BLaER1 (cell line): ENCODE data around the gene ZNF202.

Experiments
- H3K27ac ChIP-seq: shearing (Covaris generic); formaldehyde crosslinking; 2 replicates; pipeline ENCODE4 v1.8.1; 2022
- H3K27me3 ChIP-seq: shearing (Covaris generic); formaldehyde crosslinking; 2 replicates; pipeline ENCODE4 v1.8.1; 2022
- H3K36me3 ChIP-seq: shearing (Covaris generic); formaldehyde crosslinking; 2 replicates; pipeline ENCODE4 v1.8.1; 2022
- H3K4me1 ChIP-seq: shearing (Covaris generic); formaldehyde crosslinking; 2 replicates; pipeline ENCODE4 v1.8.1; 2022
- H3K4me2 ChIP-seq: shearing (Covaris generic); formaldehyde crosslinking; 2 replicates; pipeline ENCODE4 v1.8.1; 2022
- H3K4me3 ChIP-seq: shearing (Covaris generic); formaldehyde crosslinking; 2 replicates; pipeline ENCODE4 v1.8.1; 2022
- H3K9ac ChIP-seq: shearing (Covaris generic); formaldehyde crosslinking; 2 replicates; pipeline ENCODE4 v1.8.1; 2022
- H3K9me3 ChIP-seq: shearing (Covaris generic); formaldehyde crosslinking; 2 replicates; pipeline ENCODE4 v1.8.1; 2022
- H4K20me1 ChIP-seq: shearing (Covaris generic); formaldehyde crosslinking; 2 replicates; pipeline ENCODE4 v1.8.1; 2022
- Cebpa-rat ChIP-seq: shearing (Covaris generic); IDR thresholded peaks from 2 replicates; pipeline ENCODE4 v1.8.1; 2022

Gene ZNF202

GRCh38 chr11:123692961-123693360, 48.5 kb downstream of the ZNF202 start:
- no peak for TF ChIP-seq Cebpa-rat
- Histone ChIP-seq H3K36me3 (no peaks in the 10 kb centered on the region), H3K4me3 (no peak overlapping the region), H3K4me1 (peaks cover 16% of the 10 kb centered on the region), H3K27ac (no peak overlapping the region), H4K20me1 (no peaks in the 10 kb centered on the region), H3K9ac (no peak overlapping the region), H3K27me3 (no peaks in the 10 kb centered on the region), H3K9me3 (no peaks in the 10 kb centered on the region), H3K4me2 (no peak overlapping the region)

DNA sequence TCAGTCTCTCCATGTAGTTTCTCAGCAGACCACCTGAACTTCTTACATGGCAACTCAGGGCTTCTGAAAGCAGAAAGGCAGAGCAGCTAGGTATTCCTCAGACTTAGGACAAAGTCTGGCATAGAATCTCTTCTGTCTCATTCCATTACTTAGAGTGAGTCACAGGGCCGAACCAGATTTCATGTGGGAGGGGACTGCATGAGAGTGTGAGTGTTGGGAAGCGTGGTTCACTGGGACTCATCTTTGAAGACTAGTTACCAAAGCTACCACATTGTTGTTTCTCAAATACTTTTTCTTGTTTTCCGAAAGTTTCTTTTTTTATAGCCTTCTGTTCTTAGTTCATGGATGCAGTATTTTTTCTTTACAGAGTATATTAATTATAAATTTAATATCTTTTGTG, 51.0 kb downstream of the ZNF202 start:
- Histone ChIP-seq H3K27ac (no peak overlapping the region), H3K9ac (no peak overlapping the region), H4K20me1 (no peaks in the 10 kb centered on the region), H3K27me3 (no peaks in the 10 kb centered on the region), H3K4me1 (peaks cover 14% of the 10 kb centered on the region), H3K9me3 (no peaks in the 10 kb centered on the region), H3K36me3 (no peaks in the 10 kb centered on the region), H3K4me2 (no peak overlapping the region), H3K4me3 (no peak overlapping the region)
- no peak for TF ChIP-seq Cebpa-rat

- H3K4me3 ChIP-seq = no peak overlapping the region
Observed at GRCh38 chr11:123684601-123685000, 56.9 kb downstream of the ZNF202 start.

DNA sequence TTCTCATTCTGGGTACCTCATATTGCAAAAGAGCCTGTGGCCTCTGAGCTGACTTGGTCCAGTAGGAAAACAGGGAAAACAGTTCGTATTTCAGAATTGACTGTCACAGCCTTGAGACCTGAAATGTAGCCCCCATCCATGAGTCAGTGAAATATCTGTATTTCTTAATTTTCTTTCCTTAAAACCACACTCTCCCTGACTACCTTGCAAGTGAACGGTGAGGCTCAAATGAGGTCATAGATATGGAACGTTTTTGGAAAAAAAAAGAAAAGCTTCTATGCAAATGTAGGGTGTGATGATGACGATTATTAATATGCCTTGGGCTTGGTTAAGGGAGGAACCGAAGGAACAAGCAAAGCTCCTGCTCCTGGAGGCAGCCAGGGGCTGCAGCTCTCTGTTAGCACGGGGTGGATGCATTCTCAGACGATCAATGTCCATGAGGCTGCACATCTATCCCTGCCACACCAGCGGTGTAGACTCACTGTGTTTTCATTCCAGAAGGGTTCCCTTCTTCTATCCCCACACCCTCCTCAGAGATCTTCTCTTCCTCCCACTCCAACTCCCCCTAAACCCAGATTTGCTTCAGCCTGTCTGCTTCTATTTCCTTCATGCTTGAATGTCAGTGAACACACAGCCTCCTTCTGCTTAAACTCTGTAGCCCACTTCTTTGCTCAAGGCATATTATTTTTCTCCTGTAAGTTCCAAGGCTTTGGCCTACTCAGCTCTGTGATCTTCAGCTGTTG, 57.9 kb downstream of the ZNF202 start:
- Histone ChIP-seq H3K9me3 (peaks cover 7% of the 10 kb centered on the region; the same call in 1 of the 2 replicates), H4K20me1 (no peaks in the 10 kb centered on the region), H3K4me3 (no peak overlapping the region), H3K4me2 (no peak overlapping the region), H3K9ac (no peak overlapping the region), H3K27me3 (no peaks in the 10 kb centered on the region), H3K27ac (no peak overlapping the region), H3K4me1 (0 out of 2 replicates have a peak, but pooled peaks cover 6% of the 10 kb centered on the region), H3K36me3 (no peaks in the 10 kb centered on the region)
- TF ChIP-seq Cebpa-rat = no peak

More at GRCh38 chr11:123684601-123685000, 56.9 kb downstream of the ZNF202 start:
- Histone ChIP-seq H4K20me1 (no peaks in the 10 kb centered on the region), H3K9ac (no peak overlapping the region), H3K27me3 (no peaks in the 10 kb centered on the region), H3K36me3 (no peaks in the 10 kb centered on the region), H3K4me1 (0 out of 2 replicates have a peak, but pooled peaks cover 6% of the 10 kb centered on the region), H3K27ac (no peak overlapping the region), H3K9me3 (peaks cover under 1% of the 10 kb centered on the region; the same call in 1 of the 2 replicates), H3K4me2 (no peak overlapping the region)
- no peak for TF ChIP-seq Cebpa-rat

GRCh38 chr11:123682696-123683410, 58.6 kb downstream of the ZNF202 start:
- Histone ChIP-seq H3K27me3 (no peaks in the 10 kb centered on the region), H3K9me3 (peaks cover 7% of the 10 kb centered on the region; the same call in 1 of the 2 replicates), H3K4me1 (0 out of 2 replicates have a peak, but pooled peaks cover 6% of the 10 kb centered on the region), H3K9ac (no peak overlapping the region), H3K4me3 (no peak overlapping the region), H4K20me1 (no peaks in the 10 kb centered on the region), H3K27ac (no peak overlapping the region), H3K4me2 (no peak overlapping the region), H3K36me3 (no peaks in the 10 kb centered on the region)
- no peak for TF ChIP-seq Cebpa-rat

DNA sequence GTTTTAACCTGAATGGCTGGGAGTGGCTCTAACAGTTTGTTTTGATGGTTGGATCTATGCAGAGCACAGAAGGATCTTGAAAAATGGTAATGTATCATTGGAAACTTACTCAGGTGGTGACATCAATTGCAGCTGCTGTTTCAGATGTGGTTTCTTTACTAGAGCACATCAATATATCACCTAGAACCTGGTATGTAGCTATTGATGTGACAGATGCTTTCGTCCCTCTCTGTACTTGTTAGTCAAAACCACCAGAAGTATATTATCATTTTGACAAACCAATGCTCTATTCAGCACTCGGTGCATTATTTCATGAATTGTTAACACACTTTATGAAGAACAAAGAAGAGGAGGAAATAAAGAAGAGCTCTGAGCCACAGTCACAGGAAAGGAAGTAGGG, 60.4 kb downstream of the ZNF202 start:
- Histone ChIP-seq H3K4me2 (no peak overlapping the region), H3K27me3 (no peaks in the 10 kb centered on the region), H3K4me3 (no peak overlapping the region), H3K27ac (no peak overlapping the region), H3K9ac (no peak overlapping the region), H3K9me3 (peaks cover 7% of the 10 kb centered on the region; the same call in 1 of the 2 replicates), H4K20me1 (no peaks in the 10 kb centered on the region), H3K36me3 (no peaks in the 10 kb centered on the region), H3K4me1 (0 out of 2 replicates have a peak, but pooled peaks cover 6% of the 10 kb centered on the region)
- TF ChIP-seq Cebpa-rat = no peak

- no peak overlapping the region for H3K4me2 ChIP-seq
- no peak overlapping the region for H3K4me3 ChIP-seq
- no peaks in the 10 kb centered on the region for H3K27me3 ChIP-seq
- no peaks in the 10 kb centered on the region for H4K20me1 ChIP-seq
- H3K9me3 ChIP-seq = peaks cover 7% of the 10 kb centered on the region; the same call in 1 of the 2 replicates
- H3K27ac ChIP-seq = no peak overlapping the region
- no peak overlapping the region for H3K9ac ChIP-seq
- TF ChIP-seq Cebpa-rat = no peak
- no peaks in the 10 kb centered on the region for H3K36me3 ChIP-seq
- no peaks in the 10 kb centered on the region for H3K4me1 ChIP-seq
Observed at GRCh38 chr11:123678246-123678645, 63.2 kb downstream of the ZNF202 start.

GRCh38 chr11:123677510-123677909, 64.0 kb downstream of the ZNF202 start:
- TF ChIP-seq Cebpa-rat = no peak
- no peaks in the 10 kb centered on the region for H3K36me3 ChIP-seq
- no peaks in the 10 kb centered on the region for H3K4me1 ChIP-seq
- H3K9me3 ChIP-seq = peaks cover 7% of the 10 kb centered on the region; the same call in 1 of the 2 replicates
- H4K20me1 ChIP-seq = no peaks in the 10 kb centered on the region
- H3K27ac ChIP-seq = no peak overlapping the region
- H3K9ac ChIP-seq = no peak overlapping the region
- no peaks in the 10 kb centered on the region for H3K27me3 ChIP-seq
- H3K4me3 ChIP-seq = no peak overlapping the region
- H3K4me2 ChIP-seq = no peak overlapping the region

GRCh38 chr11:123674297-123674696, 67.2 kb downstream of the ZNF202 start:
- Histone ChIP-seq H3K27ac (no peak overlapping the region), H3K4me3 (no peak overlapping the region), H3K9me3 (peaks cover 4% of the 10 kb centered on the region; the same call in 1 of the 2 replicates), H4K20me1 (no peaks in the 10 kb centered on the region), H3K36me3 (no peaks in the 10 kb centered on the region), H3K9ac (no peak overlapping the region), H3K27me3 (no peaks in the 10 kb centered on the region), H3K4me2 (no peak overlapping the region), H3K4me1 (no peaks in the 10 kb centered on the region)
- no peak for TF ChIP-seq Cebpa-rat
